Mammary epithelial cell (primary cell): ENCODE results near the gene DCD.

ENCODE experiments used
- CTCF ChIP-seq, 2 donors: IDR thresholded peaks in 1 of 2; conservative IDR thresholded peaks in 1 of 2; 2 replicates each; pipeline ENCODE4 v1.5.1; 2011 to 2012; ENCODE audit warnings: inconsistent platforms in 2 of 2, low read length in 2 of 2, mild to moderate bottlenecking in 2 of 2, control low read depth in 1 of 2, low read depth in 1 of 2; ENCODE audit not compliant: insufficient read depth in 1 of 2; ENCODE audit errors: extremely low read depth in 1 of 2
- EZH2 ChIP-seq: IDR thresholded peaks from 2 replicates; pipeline ENCODE4 v1.6.1; 2012; ENCODE audit warnings: low read length, inconsistent platforms, borderline replicate concordance

GRCh38 chr12:54661048-54661447 is 12.9 kb upstream of the DCD start:
- no peak for TF ChIP-seq CTCF (conservative IDR thresholded peaks at IDR 0.05 in 1 of 2, IDR thresholded peaks at IDR 0.05 in 1 of 2; ENCODE audit: extremely low read depth in 1 of 2, insufficient read depth in 1 of 2, low read depth in 1 of 2, low read length in 2 of 2)
- no peak for TF ChIP-seq EZH2
